WTC11 (cell line): ENCODE results near the gene PXK. TPM values are rescaled to one million over a fixed set of nuclear protein-coding genes. Genes with fewer than 3 reads are reported as not detected.

Experiments used
- ATAC-seq: fragments of 200-7000 bp; cut with Tn5 transposase; 2 replicates; pipeline ENCODE4 v1.10.0; 2021; ENCODE audit warnings: mild to moderate bottlenecking, moderate library complexity
- CTCF ChIA-PET: fragments of 300-600 bp; sonication (Branson Sonifier 250); formaldehyde crosslinking; loops from one replicate; lab custom pipeline; 2021; ENCODE audit warnings: antibody characterized with exemption; lab: Charles Lee
- POLR2A ChIA-PET: fragments of 350-600 bp; sonication (Branson Sonifier 250); formaldehyde crosslinking; loops from one replicate; lab custom pipeline; 2021; ENCODE audit warnings: antibody characterized with exemption; lab: Charles Lee
- DNase-seq: peaks from one replicate; pipeline ENCODE4 v3.0.0; 2021; ENCODE audit warnings: low spot score
- H3K27ac Mint-ChIP-seq: 2 replicates; pipeline ENCODE4 v1.8.0; 2021; ENCODE audit warnings: mixed read lengths
- H3K27me3 Mint-ChIP-seq: 2 replicates; pipeline ENCODE4 v1.8.0; 2021; ENCODE audit warnings: low read depth, mild to moderate bottlenecking, moderate library complexity, mixed read lengths
- H3K36me3 Mint-ChIP-seq: 2 replicates; pipeline ENCODE4 v1.8.0; 2021; ENCODE audit warnings: mixed read lengths
- H3K4me1 Mint-ChIP-seq: 2 replicates; pipeline ENCODE4 v1.8.0; 2022; ENCODE audit warnings: mixed read lengths
- H3K4me3 Mint-ChIP-seq: 2 replicates; pipeline ENCODE4 v1.8.0; 2021; ENCODE audit warnings: mild to moderate bottlenecking, moderate library complexity, mixed read lengths
- H3K9me3 Mint-ChIP-seq: 2 replicates; pipeline ENCODE4 v1.8.0; 2021; ENCODE audit warnings: mixed read lengths
- ATF3 ChIP-seq: sonication (generic); formaldehyde crosslinking; conservative IDR thresholded peaks from 2 replicates; pipeline ENCODE4 v1.8.1; 2022; ENCODE audit warnings: mild to moderate bottlenecking, missing genetic modification reagents
- CREM ChIP-seq: sonication (generic); formaldehyde crosslinking; IDR thresholded peaks from 2 replicates; pipeline ENCODE4 v1.8.1; 2022; ENCODE audit warnings: mild to moderate bottlenecking, missing genetic modification reagents, moderate library complexity
- FOXJ3 ChIP-seq: sonication (generic); formaldehyde crosslinking; IDR thresholded peaks from 2 replicates; pipeline ENCODE4 v1.9.0; 2021; ENCODE audit warnings: missing genetic modification reagents, mild to moderate bottlenecking, borderline replicate concordance
- FOXP1 ChIP-seq: sonication (generic); formaldehyde crosslinking; IDR thresholded peaks from 2 replicates; pipeline ENCODE4 v1.8.0; 2022; ENCODE audit warnings: missing genetic modification reagents, mild to moderate bottlenecking, moderate library complexity, borderline replicate concordance
- GTF2I ChIP-seq: fragments of 250-450 bp; sonication (Bioruptor Pico); conservative IDR thresholded peaks from 2 replicates; pipeline ENCODE4 v1.4.0; 2021; ENCODE audit warnings: mild to moderate bottlenecking
- HMGA2 ChIP-seq: fragments of 250-450 bp; sonication (Bioruptor Pico); IDR thresholded peaks from 2 replicates; pipeline ENCODE4 v1.4.0; 2021; ENCODE audit warnings: mild to moderate bottlenecking, moderate library complexity
- IRF1 ChIP-seq: sonication (generic); formaldehyde crosslinking; IDR thresholded peaks from 2 replicates; pipeline ENCODE4 v1.8.0; 2023; ENCODE audit warnings: missing genetic modification reagents
- NR3C1 ChIP-seq: sonication (generic); formaldehyde crosslinking; conservative IDR thresholded peaks from 2 replicates; pipeline ENCODE4 v1.8.1; 2023; ENCODE audit warnings: low read depth, mild to moderate bottlenecking, missing genetic modification reagents
- SMAD3 ChIP-seq: sonication (generic); formaldehyde crosslinking; IDR thresholded peaks from 2 replicates; pipeline ENCODE4 v1.8.0; 2022; ENCODE audit warnings: missing genetic modification reagents, mild to moderate bottlenecking, borderline replicate concordance
- SOX15 ChIP-seq: fragments of 250-450 bp; sonication (Bioruptor Pico); IDR thresholded peaks from 2 replicates; pipeline ENCODE4 v1.9.0; 2021; ENCODE audit warnings: mild to moderate bottlenecking
- ZNF219 ChIP-seq: sonication (generic); formaldehyde crosslinking; IDR thresholded peaks from 2 replicates; pipeline ENCODE4 v1.8.0; 2023; ENCODE audit warnings: missing genetic modification reagents, mild to moderate bottlenecking, borderline replicate concordance
- ZNF317 ChIP-seq: sonication (generic); formaldehyde crosslinking; IDR thresholded peaks from 2 replicates; pipeline ENCODE4 v1.8.1; 2023; ENCODE audit warnings: low read depth, mild to moderate bottlenecking, moderate library complexity, missing genetic modification reagents, borderline replicate concordance
- ZNF416 ChIP-seq: fragments of 250-450 bp; sonication (Bioruptor Pico); IDR thresholded peaks from 2 replicates; pipeline ENCODE4 v1.9.0; 2021; ENCODE audit warnings: mild to moderate bottlenecking, inconsistent platforms
- ZNF512 ChIP-seq: sonication (generic); formaldehyde crosslinking; IDR thresholded peaks from 2 replicates; pipeline ENCODE4 v1.8.1; 2022; ENCODE audit warnings: missing genetic modification reagents, borderline replicate concordance
- total RNA-seq: library from RNA; stranded (reverse); gene quantifications from 3 replicates; pipeline ENCODE4 v1.2.3, GENCODE V29; 2021
- TF ChIP-seq, protein P1 (sequence below): fragments of 200-600 bp; IDR thresholded peaks from 2 replicates; pipeline ENCODE4 v1.8.0; 2022; ENCODE audit warnings: antibody characterized with exemption
- TF ChIP-seq, protein P2 (sequence below): fragments of 250-450 bp; sonication (Bioruptor Pico); IDR thresholded peaks from 2 replicates; pipeline ENCODE4 v1.9.0; 2021; ENCODE audit warnings: mild to moderate bottlenecking, borderline replicate concordance
- TF ChIP-seq, protein P3 (sequence below): sonication (generic); formaldehyde crosslinking; IDR thresholded peaks from 2 replicates; pipeline ENCODE4 v1.8.1; 2023; ENCODE audit warnings: mild to moderate bottlenecking, missing genetic modification reagents, moderate library complexity
- TF ChIP-seq, protein P4 (sequence below): fragments of 250-450 bp; sonication (Bioruptor Pico); IDR thresholded peaks from 2 replicates; pipeline ENCODE4 v1.9.0; 2021; ENCODE audit warnings: mild to moderate bottlenecking

The PXK gene
- total RNA-seq, 1 experiment from 2014 or later, result 9.4 TPM

GRCh38 chr3:58299839-58300516 is 32.7 kb upstream of the PXK start:
- Mint-ChIP-seq H3K27ac (no peak overlapping the region), H3K36me3 (no peaks in the 10 kb centered on the region), H3K4me1 (peaks cover 9% of the 10 kb centered on the region), H3K9me3 (peaks cover 4% of the 10 kb centered on the region; the same call in 1 of the 2 replicates), H3K27me3 (peaks cover 14% of the 10 kb centered on the region), H3K4me3 (no peak overlapping the region)
- CTCF ChIA-PET, result interaction anchor here (0.6 to 7.9 kb wide), 20 partner anchors 25 to 282 kb away, joined by 3 to 126 read pairs (median 5); partner anchors contain the start of genes ABHD6 and ACOX2
- peak; percentile 65 for ATAC-seq
- DNase-seq, result no peak
- POLR2A ChIA-PET, result no interaction called here
- TF ChIP-seq, protein P1, sequence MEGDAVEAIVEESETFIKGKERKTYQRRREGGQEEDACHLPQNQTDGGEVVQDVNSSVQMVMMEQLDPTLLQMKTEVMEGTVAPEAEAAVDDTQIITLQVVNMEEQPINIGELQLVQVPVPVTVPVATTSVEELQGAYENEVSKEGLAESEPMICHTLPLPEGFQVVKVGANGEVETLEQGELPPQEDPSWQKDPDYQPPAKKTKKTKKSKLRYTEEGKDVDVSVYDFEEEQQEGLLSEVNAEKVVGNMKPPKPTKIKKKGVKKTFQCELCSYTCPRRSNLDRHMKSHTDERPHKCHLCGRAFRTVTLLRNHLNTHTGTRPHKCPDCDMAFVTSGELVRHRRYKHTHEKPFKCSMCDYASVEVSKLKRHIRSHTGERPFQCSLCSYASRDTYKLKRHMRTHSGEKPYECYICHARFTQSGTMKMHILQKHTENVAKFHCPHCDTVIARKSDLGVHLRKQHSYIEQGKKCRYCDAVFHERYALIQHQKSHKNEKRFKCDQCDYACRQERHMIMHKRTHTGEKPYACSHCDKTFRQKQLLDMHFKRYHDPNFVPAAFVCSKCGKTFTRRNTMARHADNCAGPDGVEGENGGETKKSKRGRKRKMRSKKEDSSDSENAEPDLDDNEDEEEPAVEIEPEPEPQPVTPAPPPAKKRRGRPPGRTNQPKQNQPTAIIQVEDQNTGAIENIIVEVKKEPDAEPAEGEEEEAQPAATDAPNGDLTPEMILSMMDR, result peak; percentile 48; the same call in 1 of the 2 replicates
- no peak for TF ChIP-seq HMGA2 (CRISPR knock-in tag)
- no peak for TF ChIP-seq GTF2I (CRISPR knock-in tag)

DNA sequence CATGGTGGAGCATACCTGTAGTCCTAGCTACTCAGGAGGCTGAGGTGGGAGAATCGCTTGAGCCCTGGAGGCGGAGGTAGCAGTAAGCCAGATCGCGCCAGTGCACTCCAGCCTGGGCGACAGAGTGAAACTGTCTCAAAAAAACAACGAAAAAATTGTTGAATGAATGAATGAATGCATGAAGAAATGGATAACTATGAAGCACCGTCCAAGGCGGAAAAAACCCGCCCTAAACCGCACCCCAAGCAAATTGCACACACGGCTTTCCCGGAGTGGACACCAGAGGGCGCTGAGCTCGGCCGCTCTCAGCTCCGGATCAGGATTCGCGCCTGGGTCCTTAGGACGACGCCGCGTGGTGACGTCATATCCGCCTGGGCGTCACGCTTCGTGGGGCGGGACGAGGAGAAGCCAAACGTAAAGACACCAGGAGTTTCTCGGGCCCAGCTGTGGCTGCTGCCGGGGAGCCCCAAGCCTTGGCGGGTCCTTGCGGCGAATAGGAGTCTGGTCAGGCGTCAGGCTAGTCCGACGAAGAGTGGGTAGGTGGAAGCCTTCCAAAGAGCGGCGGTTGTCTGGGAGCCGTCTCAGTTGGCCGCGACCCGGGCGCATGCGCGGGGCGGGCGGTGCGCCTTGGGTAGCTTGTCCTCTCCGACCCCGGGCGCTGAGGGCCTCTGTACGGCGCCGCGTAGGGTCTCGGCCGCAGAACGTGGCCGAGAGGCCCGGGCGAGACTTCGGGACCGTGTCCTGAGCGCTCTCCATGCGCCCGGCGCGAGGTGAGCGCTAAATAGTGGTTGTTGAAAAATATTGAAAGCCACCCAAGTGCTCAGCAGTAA is 26.6 kb upstream of the PXK start, which contains the start of the genes HTD2 and RPP14:
TSS of gene HTD2 (plus strand) at position 639 of the 830 bp plus-strand sequence. CDS start 11,094 bp downstream, outside the sequence.
TSS of gene RPP14 (plus strand) at position 364 of the 830 bp plus-strand sequence. CDS start 4,085 bp downstream, outside the sequence.
- peaks cover 9% of the 10 kb centered on the region for H3K36me3 Mint-ChIP-seq
- H3K4me1 Mint-ChIP-seq, result peaks cover 11% of the 10 kb centered on the region
- peak within 1 kb of the TSS; percentile 98 for H3K27ac Mint-ChIP-seq
- ChIA-PET POLR2A (interaction anchor here (0.8 to 2.4 kb wide), 11 partner anchors 16 to 189 kb away, joined by 3 to 10 read pairs (median 4); partner anchors contain the start of gene KCTD6), CTCF (interaction anchor here (0.6 to 3.5 kb wide), 93 partner anchors 9 to 1190 kb away, joined by 3 to 76 read pairs (median 5); partner anchors contain the start of genes ABHD6, ACOX2, DNASE1L3 and FLNB)
- no peaks in the 10 kb centered on the region for H3K9me3 Mint-ChIP-seq
- H3K4me3 Mint-ChIP-seq, result peak within 1 kb of the TSS; percentile 95
- peaks cover 17% of the 10 kb centered on the region for H3K27me3 Mint-ChIP-seq
- peak; percentile 97 for DNase-seq
- peak; percentile 82 for ATAC-seq
- no peak for TF ChIP-seq IRF1
- peak; percentile 59; the same call in 1 of the 2 replicates for TF ChIP-seq FOXP1 (CRISPR knock-in tag)
- TF ChIP-seq ZNF317 (CRISPR knock-in tag), result no peak
- peak; percentile 98 for TF ChIP-seq CREM
- no peak for TF ChIP-seq SOX15
- TF ChIP-seq, protein P2, sequence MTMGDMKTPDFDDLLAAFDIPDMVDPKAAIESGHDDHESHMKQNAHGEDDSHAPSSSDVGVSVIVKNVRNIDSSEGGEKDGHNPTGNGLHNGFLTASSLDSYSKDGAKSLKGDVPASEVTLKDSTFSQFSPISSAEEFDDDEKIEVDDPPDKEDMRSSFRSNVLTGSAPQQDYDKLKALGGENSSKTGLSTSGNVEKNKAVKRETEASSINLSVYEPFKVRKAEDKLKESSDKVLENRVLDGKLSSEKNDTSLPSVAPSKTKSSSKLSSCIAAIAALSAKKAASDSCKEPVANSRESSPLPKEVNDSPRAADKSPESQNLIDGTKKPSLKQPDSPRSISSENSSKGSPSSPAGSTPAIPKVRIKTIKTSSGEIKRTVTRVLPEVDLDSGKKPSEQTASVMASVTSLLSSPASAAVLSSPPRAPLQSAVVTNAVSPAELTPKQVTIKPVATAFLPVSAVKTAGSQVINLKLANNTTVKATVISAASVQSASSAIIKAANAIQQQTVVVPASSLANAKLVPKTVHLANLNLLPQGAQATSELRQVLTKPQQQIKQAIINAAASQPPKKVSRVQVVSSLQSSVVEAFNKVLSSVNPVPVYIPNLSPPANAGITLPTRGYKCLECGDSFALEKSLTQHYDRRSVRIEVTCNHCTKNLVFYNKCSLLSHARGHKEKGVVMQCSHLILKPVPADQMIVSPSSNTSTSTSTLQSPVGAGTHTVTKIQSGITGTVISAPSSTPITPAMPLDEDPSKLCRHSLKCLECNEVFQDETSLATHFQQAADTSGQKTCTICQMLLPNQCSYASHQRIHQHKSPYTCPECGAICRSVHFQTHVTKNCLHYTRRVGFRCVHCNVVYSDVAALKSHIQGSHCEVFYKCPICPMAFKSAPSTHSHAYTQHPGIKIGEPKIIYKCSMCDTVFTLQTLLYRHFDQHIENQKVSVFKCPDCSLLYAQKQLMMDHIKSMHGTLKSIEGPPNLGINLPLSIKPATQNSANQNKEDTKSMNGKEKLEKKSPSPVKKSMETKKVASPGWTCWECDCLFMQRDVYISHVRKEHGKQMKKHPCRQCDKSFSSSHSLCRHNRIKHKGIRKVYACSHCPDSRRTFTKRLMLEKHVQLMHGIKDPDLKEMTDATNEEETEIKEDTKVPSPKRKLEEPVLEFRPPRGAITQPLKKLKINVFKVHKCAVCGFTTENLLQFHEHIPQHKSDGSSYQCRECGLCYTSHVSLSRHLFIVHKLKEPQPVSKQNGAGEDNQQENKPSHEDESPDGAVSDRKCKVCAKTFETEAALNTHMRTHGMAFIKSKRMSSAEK, result no peak
- no peak for TF ChIP-seq ZNF416 (CRISPR knock-in tag)
- no peak for TF ChIP-seq NR3C1 (CRISPR knock-in tag)
- TF ChIP-seq SMAD3 (CRISPR knock-in tag), result no peak
- TF ChIP-seq, protein P3, sequence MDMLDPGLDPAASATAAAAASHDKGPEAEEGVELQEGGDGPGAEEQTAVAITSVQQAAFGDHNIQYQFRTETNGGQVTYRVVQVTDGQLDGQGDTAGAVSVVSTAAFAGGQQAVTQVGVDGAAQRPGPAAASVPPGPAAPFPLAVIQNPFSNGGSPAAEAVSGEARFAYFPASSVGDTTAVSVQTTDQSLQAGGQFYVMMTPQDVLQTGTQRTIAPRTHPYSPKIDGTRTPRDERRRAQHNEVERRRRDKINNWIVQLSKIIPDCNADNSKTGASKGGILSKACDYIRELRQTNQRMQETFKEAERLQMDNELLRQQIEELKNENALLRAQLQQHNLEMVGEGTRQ (CRISPR knock-in tag), result no peak
- TF ChIP-seq ZNF219 (CRISPR knock-in tag), result no peak
- TF ChIP-seq ATF3 (CRISPR knock-in tag), result peak; percentile 55; the same call in 1 of the 2 replicates
- no peak for TF ChIP-seq FOXJ3 (CRISPR knock-in tag)
- TF ChIP-seq, protein P4, sequence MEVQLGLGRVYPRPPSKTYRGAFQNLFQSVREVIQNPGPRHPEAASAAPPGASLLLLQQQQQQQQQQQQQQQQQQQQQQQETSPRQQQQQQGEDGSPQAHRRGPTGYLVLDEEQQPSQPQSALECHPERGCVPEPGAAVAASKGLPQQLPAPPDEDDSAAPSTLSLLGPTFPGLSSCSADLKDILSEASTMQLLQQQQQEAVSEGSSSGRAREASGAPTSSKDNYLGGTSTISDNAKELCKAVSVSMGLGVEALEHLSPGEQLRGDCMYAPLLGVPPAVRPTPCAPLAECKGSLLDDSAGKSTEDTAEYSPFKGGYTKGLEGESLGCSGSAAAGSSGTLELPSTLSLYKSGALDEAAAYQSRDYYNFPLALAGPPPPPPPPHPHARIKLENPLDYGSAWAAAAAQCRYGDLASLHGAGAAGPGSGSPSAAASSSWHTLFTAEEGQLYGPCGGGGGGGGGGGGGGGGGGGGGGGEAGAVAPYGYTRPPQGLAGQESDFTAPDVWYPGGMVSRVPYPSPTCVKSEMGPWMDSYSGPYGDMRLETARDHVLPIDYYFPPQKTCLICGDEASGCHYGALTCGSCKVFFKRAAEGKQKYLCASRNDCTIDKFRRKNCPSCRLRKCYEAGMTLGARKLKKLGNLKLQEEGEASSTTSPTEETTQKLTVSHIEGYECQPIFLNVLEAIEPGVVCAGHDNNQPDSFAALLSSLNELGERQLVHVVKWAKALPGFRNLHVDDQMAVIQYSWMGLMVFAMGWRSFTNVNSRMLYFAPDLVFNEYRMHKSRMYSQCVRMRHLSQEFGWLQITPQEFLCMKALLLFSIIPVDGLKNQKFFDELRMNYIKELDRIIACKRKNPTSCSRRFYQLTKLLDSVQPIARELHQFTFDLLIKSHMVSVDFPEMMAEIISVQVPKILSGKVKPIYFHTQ, result no peak
- no peak for TF ChIP-seq ZNF512 (CRISPR knock-in tag)
